Stimulated activated CD4-positive, alpha-beta T cell treated with anti-CD3 and anti-CD28 coated beads, Interleukin-4, amount 100 ng/mL, for 24 hours (primary cell): ENCODE data around the gene NCK2.
"Not testable (repeated sequence)": the region's sequence is repeated elsewhere in the genome, so short reads cannot be mapped to it uniquely, and the experiment has no call there.

ENCODE experiments used
- DNase-seq: peaks from one replicate; pipeline ENCODE4 v3.0.0-alpha.2; 2020

Gene NCK2

DNA sequence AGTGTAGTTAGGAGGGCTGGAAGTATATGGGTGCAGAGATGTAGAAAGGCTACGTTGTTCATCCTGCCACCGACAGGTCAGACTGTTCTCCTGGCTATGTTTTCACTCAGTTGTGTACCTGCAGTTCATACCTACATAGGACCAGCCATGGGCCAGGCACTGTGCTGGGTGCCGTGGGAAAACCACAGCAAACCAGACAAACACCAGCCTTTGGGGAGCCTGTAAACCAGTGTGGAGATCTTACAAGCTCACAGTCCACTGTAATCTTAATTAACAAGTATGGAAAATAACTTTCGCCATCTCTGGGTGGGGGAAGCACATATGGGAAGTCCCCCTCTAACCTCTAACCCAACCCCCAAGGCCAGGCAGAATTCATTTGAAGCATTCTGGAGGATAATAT is 12.7 kb downstream of the NCK2 start:
- DNase-seq = no peak

DNA sequence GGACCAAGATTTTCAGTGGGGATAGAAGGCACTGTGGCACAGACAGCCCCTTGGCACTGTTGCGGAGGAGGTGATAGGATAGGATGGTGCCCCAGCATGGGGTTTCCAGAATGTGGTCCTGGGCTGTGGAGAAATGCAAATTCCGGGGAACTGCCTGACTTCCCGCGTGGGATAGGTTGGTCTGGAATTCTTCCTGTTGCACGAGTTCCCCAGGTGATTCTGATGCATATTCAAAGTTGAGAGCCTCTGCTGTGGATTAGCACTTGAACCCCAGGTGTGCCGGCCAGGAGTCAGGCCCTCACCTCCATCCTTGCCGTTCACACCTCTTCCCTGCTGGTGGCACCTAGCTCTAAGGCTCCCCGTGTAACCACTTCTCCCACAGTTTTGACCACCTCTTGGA is 15.5 kb downstream of the NCK2 start:
- no peak for DNase-seq

GRCh38 chr2:105760639-105761337 is 16.1 kb downstream of the NCK2 start:
- no peak for DNase-seq

DNA sequence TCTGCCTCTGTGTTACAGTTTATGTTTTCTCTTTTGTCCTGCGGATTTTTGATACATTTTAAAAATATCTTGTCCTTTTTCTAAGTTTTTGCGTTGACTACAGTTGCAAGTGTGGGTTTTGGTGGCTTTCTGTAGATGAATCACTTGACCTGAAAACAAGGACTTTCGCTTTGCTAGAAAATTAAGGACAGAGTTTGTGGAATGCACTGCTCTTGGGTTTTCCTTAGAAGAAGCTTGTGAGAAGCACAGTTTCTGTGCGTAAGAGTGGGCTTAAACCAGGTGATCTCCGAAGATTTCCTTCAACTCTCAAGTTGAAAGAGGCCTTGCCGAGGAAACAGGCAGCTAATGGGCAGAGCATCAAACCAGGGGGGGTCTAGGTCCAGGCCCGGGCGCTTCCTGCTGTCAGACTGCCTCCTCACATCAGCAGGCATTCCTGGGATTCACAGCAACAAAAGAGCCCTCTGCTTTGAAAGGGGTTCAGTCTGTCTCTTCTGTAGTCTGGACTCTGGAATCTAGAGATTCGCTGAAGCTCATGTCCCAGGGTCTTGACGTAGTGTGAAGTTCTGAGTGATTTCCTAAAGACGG is 17.3 kb downstream of the NCK2 start:
- no peak for DNase-seq

DNA sequence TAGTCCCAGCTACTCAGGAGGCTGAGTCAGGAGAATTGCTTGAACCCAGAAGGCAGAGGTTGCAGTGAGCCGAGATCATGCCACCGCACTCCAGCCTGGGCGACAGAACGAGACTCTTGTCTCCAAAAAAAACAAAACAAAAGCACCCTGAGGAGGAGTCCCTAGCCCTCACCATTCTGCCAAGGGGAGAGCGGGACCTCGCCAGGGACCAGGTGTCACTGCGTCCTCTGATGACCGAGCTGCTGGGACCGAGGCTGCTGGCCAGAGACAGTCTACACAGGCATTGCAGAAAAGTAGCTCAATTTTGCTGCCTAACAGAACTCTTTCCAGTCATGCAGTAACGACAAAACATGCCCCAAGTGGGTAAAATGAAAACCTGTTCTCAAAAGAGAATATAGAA is 18.4 kb downstream of the NCK2 start:
- DNase-seq = no peak

- DNase-seq = no peak
These were observed 19.3 kb downstream of the NCK2 start for GRCh38 chr2:105764059-105764458.

DNA sequence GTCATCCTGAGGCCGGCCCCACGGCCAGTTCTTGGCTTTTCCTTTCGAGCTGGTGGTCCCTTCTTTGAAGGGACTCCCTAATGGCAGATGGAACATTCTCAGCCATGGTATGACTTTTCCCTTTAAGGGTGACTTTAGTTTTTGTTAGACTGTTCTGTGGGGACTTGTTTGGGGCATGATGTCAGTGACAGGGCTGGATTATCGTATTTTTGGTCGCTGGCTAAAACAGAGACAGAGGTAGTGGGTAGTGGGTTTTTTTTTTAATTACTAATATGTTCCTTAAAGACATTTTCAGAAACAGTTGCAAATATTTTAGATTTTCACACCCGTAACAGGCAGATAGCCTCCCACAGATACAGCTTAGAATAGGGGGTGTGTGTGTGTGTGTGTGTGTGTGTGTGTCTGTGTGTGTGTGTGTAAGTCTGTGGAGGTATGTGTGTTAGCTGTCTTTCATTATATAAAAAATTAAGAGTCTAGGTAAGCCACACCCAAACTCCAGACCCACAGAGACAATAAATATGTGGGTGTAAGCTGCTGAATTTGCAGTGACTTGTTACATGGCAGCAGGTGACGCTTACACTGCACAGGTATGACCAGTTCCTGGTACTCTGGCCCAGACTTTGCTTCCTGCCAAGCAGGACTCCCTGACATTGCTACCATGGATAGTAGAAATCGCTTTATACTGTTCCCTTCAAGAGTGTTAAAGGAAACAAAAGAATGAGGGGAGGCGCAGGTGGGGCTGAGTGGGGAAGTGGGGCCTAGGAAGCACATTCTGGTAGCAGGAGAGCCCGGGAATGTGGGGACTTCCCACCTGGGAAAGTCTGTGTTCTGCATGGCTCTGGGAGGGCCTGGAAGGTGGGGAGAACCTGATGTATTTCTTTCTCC is 20.9 kb downstream of the NCK2 start:
- no peak for DNase-seq

- no peak for DNase-seq
These were observed 21.7 kb downstream of the NCK2 start for GRCh38 chr2:105766300-105766866.

- DNase-seq = no peak
These were observed 23.5 kb downstream of the NCK2 start for GRCh38 chr2:105768176-105768575.

DNA sequence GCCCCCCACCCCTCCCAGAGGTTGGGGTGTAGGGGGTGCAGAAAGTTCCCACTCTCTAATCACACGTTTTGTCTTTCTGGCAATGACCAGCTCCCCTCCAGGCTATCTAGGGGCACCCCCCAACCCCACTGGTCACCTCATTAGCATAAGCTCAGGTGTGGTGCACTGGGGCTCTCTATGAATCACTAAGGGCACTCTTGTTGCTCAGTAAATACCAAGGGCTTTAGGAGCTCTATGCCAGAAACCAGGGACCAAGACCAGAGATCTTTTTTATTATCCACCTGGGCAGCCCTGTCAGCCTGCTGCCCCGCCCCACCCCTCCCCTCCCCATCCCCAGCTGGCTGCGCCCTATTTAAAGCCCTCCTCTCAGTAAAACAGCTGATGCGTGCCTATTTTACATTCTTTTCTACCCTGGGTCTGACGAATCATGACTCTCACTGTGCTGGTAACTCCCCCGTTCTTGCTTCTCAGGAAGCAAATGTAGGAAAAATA is 24.3 kb downstream of the NCK2 start:
- DNase-seq = no peak

GRCh38 chr2:105769504-105769903 is 24.8 kb downstream of the NCK2 start:
- no peak for DNase-seq

- no peak for DNase-seq
These were observed 25.4 kb downstream of the NCK2 start for GRCh38 chr2:105770149-105770548.

- DNase-seq = not testable (repeated sequence)
These were observed 26.6 kb downstream of the NCK2 start for GRCh38 chr2:105771291-105771690.

- DNase-seq = no peak
These were observed 27.1 kb downstream of the NCK2 start for GRCh38 chr2:105771836-105772235.

- DNase-seq = no peak
These were observed 27.6 kb downstream of the NCK2 start for GRCh38 chr2:105772362-105772761.

GRCh38 chr2:105773568-105773967 is 28.9 kb downstream of the NCK2 start:
- no peak for DNase-seq

DNA sequence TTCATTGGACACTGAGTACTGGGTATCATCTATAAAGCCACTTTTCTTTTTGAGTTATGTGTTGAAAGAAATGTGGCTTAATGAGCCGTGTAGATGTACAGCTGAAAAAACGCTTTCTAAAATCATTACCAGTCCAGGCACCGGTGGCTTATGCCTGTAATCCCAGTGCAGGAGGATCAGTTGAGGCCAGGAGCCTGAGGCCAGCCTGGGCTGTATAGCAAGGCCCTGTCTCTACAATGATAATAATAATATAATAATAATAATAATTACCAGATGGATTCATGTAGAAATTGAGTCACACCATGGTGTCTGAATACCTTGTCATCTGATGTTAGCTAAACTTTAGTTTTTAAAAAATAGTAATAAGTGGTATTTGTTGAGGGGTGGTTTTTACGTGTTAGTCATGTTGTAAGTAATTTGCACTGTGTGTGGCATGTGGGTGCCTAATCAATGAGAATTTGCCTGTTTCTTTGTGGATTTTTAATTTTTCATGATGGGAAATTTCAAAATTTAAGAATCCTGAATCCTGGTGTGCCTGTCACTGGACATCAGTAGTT is 30.1 kb downstream of the NCK2 start:
- DNase-seq = no peak

GRCh38 chr2:105775809-105776559 is 31.3 kb downstream of the NCK2 start:
- DNase-seq = no peak

DNA sequence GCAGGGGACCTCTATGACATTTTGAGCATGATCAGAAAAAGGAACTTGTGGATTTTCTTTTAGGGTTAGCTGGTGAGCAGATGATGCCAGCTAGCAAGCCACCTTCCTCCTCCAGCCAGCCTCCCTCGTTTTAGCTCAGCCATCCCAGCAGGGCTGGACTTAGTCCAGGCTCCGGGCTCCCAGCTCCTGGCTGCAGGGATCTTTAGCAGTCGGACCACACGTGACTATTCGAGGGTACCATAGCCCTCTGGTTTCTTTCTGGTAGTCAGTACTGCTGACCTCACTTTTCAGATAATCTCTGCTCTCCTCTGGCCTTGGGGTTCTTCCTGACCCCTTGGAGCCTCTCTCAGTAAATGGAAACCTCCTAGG is 31.8 kb downstream of the NCK2 start:
- no peak for DNase-seq

DNA sequence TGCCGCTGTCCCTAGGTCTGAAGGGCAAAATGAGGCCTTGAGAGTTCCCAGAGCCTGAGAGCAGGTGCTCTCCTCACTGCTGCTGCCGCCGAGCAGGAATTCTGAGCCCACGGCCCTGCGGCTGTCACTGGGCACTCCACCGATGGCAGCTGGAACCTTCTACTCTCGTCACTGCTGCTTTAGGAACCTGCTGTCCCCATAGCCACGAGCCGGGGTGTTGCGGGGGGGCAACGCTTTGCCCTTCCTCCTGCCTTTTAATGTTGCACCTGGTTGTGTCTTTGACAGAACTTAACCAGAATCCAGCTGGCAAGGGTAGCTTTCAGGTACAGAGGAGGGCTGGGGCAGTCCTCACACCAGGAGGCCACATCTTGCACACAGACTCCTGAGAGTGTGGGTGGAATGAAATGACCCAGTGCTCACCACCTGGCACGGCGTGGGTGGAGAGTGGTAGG is 32.3 kb downstream of the NCK2 start:
- DNase-seq = no peak

- no peak for DNase-seq
These were observed 32.9 kb downstream of the NCK2 start for GRCh38 chr2:105777506-105778055.

- DNase-seq = no peak
These were observed 33.4 kb downstream of the NCK2 start for GRCh38 chr2:105778080-105778607.
